H9 (cell line): ENCODE measurements around the gene NFKB1. TPM values are rescaled to one million over a fixed set of nuclear protein-coding genes. Genes with fewer than 3 reads are reported as not detected.

ENCODE experiments used
- DNase-seq: peaks from one replicate; pipeline ENCODE4 v3.0.0-alpha.2; 2017
- H2AFZ ChIP-seq: one replicate; pipeline ENCODE4 v1.6.1; 2013; ENCODE audit warnings: mild to moderate bottlenecking, low read length, control low read depth, moderate library complexity
- H2AK5ac ChIP-seq: 2 replicates; pipeline ENCODE4 v1.6.1; 2013; ENCODE audit warnings: low read length, control low read depth, mixed read lengths; ENCODE audit not compliant: insufficient read length
- H2BK120ac ChIP-seq: one replicate; pipeline ENCODE4 v1.6.1; 2013; ENCODE audit warnings: low read depth, mild to moderate bottlenecking, low read length, control low read depth, inconsistent platforms; ENCODE audit not compliant: poor library complexity, severe bottlenecking
- H2BK12ac ChIP-seq: 2 replicates; pipeline ENCODE4 v1.6.1; 2013; ENCODE audit warnings: low read length, control low read depth, mixed read lengths, low read depth; ENCODE audit not compliant: insufficient read length
- H2BK15ac ChIP-seq: 2 replicates; pipeline ENCODE4 v1.6.1; 2013; ENCODE audit warnings: low read depth, low read length, control low read depth
- H2BK20ac ChIP-seq: one replicate; pipeline ENCODE4 v1.6.1; 2013; ENCODE audit warnings: low read depth, mild to moderate bottlenecking, low read length, control low read depth, inconsistent platforms; ENCODE audit not compliant: poor library complexity, severe bottlenecking
- H2BK5ac ChIP-seq: 2 replicates; pipeline ENCODE4 v1.6.1; 2013; ENCODE audit warnings: low read length, control low read depth, mixed read lengths; ENCODE audit not compliant: insufficient read length
- H3K14ac ChIP-seq: 2 replicates; pipeline ENCODE4 v1.6.1; 2013; ENCODE audit warnings: low read length, control low read depth; ENCODE audit not compliant: insufficient read depth
- H3K18ac ChIP-seq: 2 replicates; pipeline ENCODE4 v1.6.1; 2013; ENCODE audit warnings: low read depth, mild to moderate bottlenecking, mixed read lengths, low read length, control low read depth; ENCODE audit not compliant: insufficient read length
- H3K23ac ChIP-seq: 2 replicates; pipeline ENCODE4 v1.6.1; 2013; ENCODE audit warnings: low read length, control low read depth, mixed read lengths, low read depth; ENCODE audit not compliant: insufficient read length
- H3K23me2 ChIP-seq: 2 replicates; pipeline ENCODE4 v1.6.1; 2013; ENCODE audit warnings: low read depth, mild to moderate bottlenecking, mixed read lengths, low read length, control low read depth; ENCODE audit not compliant: insufficient read length, poor library complexity, severe bottlenecking
- H3K27ac ChIP-seq: 2 replicates; pipeline ENCODE4 v1.5.1; 2013; ENCODE audit warnings: low read length, control low read depth, mixed read lengths, low read depth; ENCODE audit not compliant: insufficient read length
- H3K27me3 ChIP-seq: 2 replicates; pipeline ENCODE4 v1.6.1; 2013; ENCODE audit warnings: low read length, control low read depth, inconsistent platforms; ENCODE audit not compliant: insufficient read depth
- H3K4ac ChIP-seq: 2 replicates; pipeline ENCODE4 v1.6.1; 2013; ENCODE audit warnings: low read depth, mild to moderate bottlenecking, control low read depth, inconsistent platforms, low read length, moderate library complexity
- H3K4me1 ChIP-seq: 2 replicates; pipeline ENCODE4 v1.6.1; 2013; ENCODE audit warnings: low read length, control low read depth, inconsistent platforms; ENCODE audit not compliant: insufficient read depth
- H3K4me2 ChIP-seq: 2 replicates; pipeline ENCODE4 v1.6.1; 2013; ENCODE audit warnings: low read length, control low read depth, mixed read lengths; ENCODE audit not compliant: insufficient read length, insufficient read depth
- H3K56ac ChIP-seq: 2 replicates; pipeline ENCODE4 v1.6.1; 2013; ENCODE audit warnings: low read depth, mild to moderate bottlenecking, mixed read lengths, low read length, control low read depth; ENCODE audit not compliant: insufficient read length
- H3K79me1 ChIP-seq: 2 replicates; pipeline ENCODE4 v1.6.1; 2013; ENCODE audit warnings: low read depth, mild to moderate bottlenecking, moderate library complexity, low read length, control low read depth, inconsistent platforms; ENCODE audit not compliant: insufficient read depth, poor library complexity, severe bottlenecking
- H3K79me2 ChIP-seq: 2 replicates; pipeline ENCODE4 v1.6.1; 2013; ENCODE audit warnings: low read length, control low read depth, inconsistent platforms; ENCODE audit not compliant: insufficient read depth
- H3K9ac ChIP-seq: 2 replicates; pipeline ENCODE4 v1.6.1; 2013; ENCODE audit warnings: low read length, control low read depth, mixed read lengths; ENCODE audit not compliant: insufficient read length; ENCODE audit errors: extremely low read depth
- H3K9me3 ChIP-seq: one replicate; pipeline ENCODE4 v1.6.1; 2013; ENCODE audit warnings: low read depth, low read length, inconsistent platforms; ENCODE audit not compliant: control insufficient read depth
- H3T11ph ChIP-seq: one replicate; pipeline ENCODE4 v1.6.1; 2013; ENCODE audit warnings: mild to moderate bottlenecking, low read length, control low read depth, inconsistent platforms
- H4K20me1 ChIP-seq: one replicate; pipeline ENCODE4 v1.6.1; 2013; ENCODE audit not compliant: control insufficient read depth, insufficient read length, insufficient read depth
- H4K5ac ChIP-seq: 2 replicates; pipeline ENCODE4 v1.6.1; 2013; ENCODE audit warnings: low read depth, mild to moderate bottlenecking, mixed read lengths, low read length, control low read depth; ENCODE audit not compliant: insufficient read length
- H4K8ac ChIP-seq: replicated peaks from 2 replicates; pipeline ENCODE4 v1.6.1; 2013; ENCODE audit warnings: low read length, control low read depth, mixed read lengths, low read depth; ENCODE audit not compliant: insufficient read length
- H4K91ac ChIP-seq: 2 replicates; pipeline ENCODE4 v1.6.1; 2013; ENCODE audit warnings: low read depth, mild to moderate bottlenecking, moderate library complexity, mixed read lengths, low read length, control low read depth; ENCODE audit not compliant: insufficient read length
- H3K27ac Mint-ChIP-seq, 3 experiments: 2 replicates in 2 of 3; 3 replicates in 1 of 3; pipeline ENCODE4 v1.8.0; 2020 to 2021; ENCODE audit warnings: mixed read lengths in 3 of 3, mild to moderate bottlenecking in 1 of 3, moderate library complexity in 1 of 3
- H3K27me3 Mint-ChIP-seq: 2 replicates; pipeline ENCODE4 v1.8.0; 2021; ENCODE audit warnings: low read depth, mild to moderate bottlenecking, moderate library complexity, mixed read lengths
- H3K36me3 Mint-ChIP-seq, 3 experiments: 2 replicates in 2 of 3; 3 replicates in 1 of 3; pipeline ENCODE4 v1.8.0; 2020 to 2021; ENCODE audit warnings: low read depth in 3 of 3, mixed read lengths in 3 of 3; ENCODE audit not compliant: insufficient read depth in 1 of 3
- H3K4me1 Mint-ChIP-seq, 2 experiments: 2 replicates each; pipeline ENCODE4 v1.8.0; 2020; ENCODE audit warnings: mixed read lengths in 2 of 2
- H3K4me3 Mint-ChIP-seq, 2 experiments: 2 replicates in 1 of 2; 3 replicates in 1 of 2; pipeline ENCODE4 v1.8.0; 2020 to 2021; ENCODE audit warnings: mild to moderate bottlenecking in 2 of 2, mixed read lengths in 2 of 2, moderate library complexity in 1 of 2
- H3K9me3 Mint-ChIP-seq, 2 experiments: 2 replicates in 1 of 2; 3 replicates in 1 of 2; pipeline ENCODE4 v1.8.0; 2020; ENCODE audit warnings: mild to moderate bottlenecking in 2 of 2, mixed read lengths in 2 of 2, moderate library complexity in 1 of 2
- CTCF ChIP-seq: fragments of 200-600 bp; sonication (generic); conservative IDR thresholded peaks from 3 replicates; pipeline ENCODE4 v1.8.0; 2021; ENCODE audit warnings: antibody characterized with exemption, mild to moderate bottlenecking
- WGBS: extraction: QIAGEN DNeasy Blood & Tissue Kit; methylation state at CpG from one replicate; pipeline ENCODE4 v1.1.7; 2013; ENCODE audit warnings: missing lambda C conversion rate, low lambda C conversion rate, mixed read lengths; ENCODE audit not compliant: insufficient read length; ENCODE audit errors: extremely low coverage; 5-methylcytosine and 5-hydroxymethylcytosine counted together
- total RNA-seq: library from RNA; stranded (reverse); gene quantifications from 2 replicates; pipeline ENCODE4 v1.2.1, GENCODE V29; 2021

NFKB1 gene
- total RNA-seq, 1 experiment from 2014 or later, result 5.7 TPM

GRCh38 chr4:102599455-102599854 is 98.3 kb downstream of the NFKB1 start:
- Histone ChIP-seq H2BK15ac (no peak overlapping the region), H2BK120ac (no peak overlapping the region), H3K27me3 (no peaks in the 10 kb centered on the region), H3K14ac (no peak overlapping the region), H4K91ac (no peak overlapping the region), H3T11ph (no peak overlapping the region), H4K20me1 (no peaks in the 10 kb centered on the region), H2AFZ (no peak overlapping the region), H3K4ac (no peak overlapping the region), H3K27ac (no peak overlapping the region), H3K9ac (no peak overlapping the region), H2BK5ac (no peak overlapping the region), H3K4me1 (no peaks in the 10 kb centered on the region), H4K8ac (no peak overlapping the region), H3K23me2 (no peaks in the 10 kb centered on the region), H3K18ac (no peak overlapping the region), H2BK20ac (no peak overlapping the region), H2AK5ac (no peak overlapping the region), H3K23ac (no peak overlapping the region), H3K56ac (no peak overlapping the region), H2BK12ac (no peak overlapping the region), H3K4me2 (no peak overlapping the region), H3K79me1 (no peaks in the 10 kb centered on the region), H3K79me2 (no peaks in the 10 kb centered on the region), H4K5ac (no peak overlapping the region), H3K9me3 (no peaks in the 10 kb centered on the region)
- peaks cover 0 to 7% of the 10 kb centered on the region in 2 experiments; a peak in 1 of 4 replicates for H3K4me1 Mint-ChIP-seq
- H3K27ac Mint-ChIP-seq, result peak overlapping the region in 1 of 3 experiments; percentile 23; a peak in 1 of 7 replicates
- no CpG with 5 or more reads among the region's 4 CpGs for WGBS
- no peak for DNase-seq
- no peaks in the 10 kb centered on the region for H3K9me3 Mint-ChIP-seq
- H3K36me3 Mint-ChIP-seq, result peaks cover 0 to 3% (median 0%) of the 10 kb centered on the region in 3 experiments; a peak in 1 of 7 replicates
- H3K4me3 Mint-ChIP-seq, result no peak overlapping the region
- H3K27me3 Mint-ChIP-seq, result no peaks in the 10 kb centered on the region
- no peak for TF ChIP-seq CTCF
